K562 (cell line): ENCODE results near the gene MYL11. TPM values are rescaled to one million over a fixed set of nuclear protein-coding genes. Genes with fewer than 3 reads are reported as not detected.

Source experiments
- ATAC-seq: fragments of 200-7000 bp; cut with Tn5 transposase; 3 replicates; pipeline ENCODE4 v1.9.1; 2020; ENCODE audit warnings: moderate library complexity
- BruUV-seq: library from RNA; stranded (reverse); fragments of 400-500 nt; replicated peaks from 2 replicates; lab custom pipeline; 2021; lab: Mats Ljungman, UMichigan
- CTCF ChIA-PET: fragments of 300-600 bp; formaldehyde crosslinking; extraction: SDS; loops from one replicate; lab custom pipeline; 2021; ENCODE audit warnings: low intra/inter-chr PET ratio; lab: Yijun Ruan, JAX
- POLR2A ChIA-PET: fragments of 300-600, 350-650 bp; sonication (Branson Sonifier 250); formaldehyde crosslinking; extraction: SDS; loops from one replicate; lab custom pipeline; 2021; ENCODE audit warnings: antibody characterized with exemption, inconsistent platforms; lab: Yijun Ruan, JAX
- DNase-seq, 4 experiments: peaks; one replicate each; pipeline versions ENCODE4 v3.0.0 to v3.0.0-alpha.2; 2011 to 2018; ENCODE audit warnings: low spot score in 3 of 4, mixed read lengths in 3 of 4; ENCODE audit errors: extremely low read depth in 1 of 4
- FAIRE-seq: peaks from 2 replicates; lab custom pipeline; 2011; peaks lifted over from hg19 to GRCh38; lab: Jason Lieb, UNC
- H2AFZ ChIP-seq: 2 replicates; pipeline ENCODE4 v1.6.0; 2011; ENCODE audit warnings: low read depth, low read length, control low read depth, inconsistent platforms
- H3K27ac ChIP-seq: fragments of 200-600 bp; 3 replicates; pipeline ENCODE4 v1.8.0; 2011; ENCODE audit warnings: low read depth, mild to moderate bottlenecking, control low read depth, inconsistent platforms, low read length, moderate library complexity, mixed read lengths; ENCODE audit errors: extremely low read depth
- H3K27me3 ChIP-seq, 2 experiments: fragments of 300-600 bp in 1 of 2; 2 replicates in 1 of 2; 3 replicates in 1 of 2; pipeline versions ENCODE4 v1.6.0 to v1.8.0; 2011; ENCODE audit warnings: inconsistent platforms in 2 of 2, low read length in 2 of 2, mild to moderate bottlenecking in 1 of 2, mixed read lengths in 1 of 2, moderate library complexity in 1 of 2; ENCODE audit not compliant: control insufficient read depth in 2 of 2, insufficient read depth in 2 of 2
- H3K36me3 ChIP-seq: fragments of 300-600 bp; 3 replicates; pipeline ENCODE4 v1.8.0; 2011; ENCODE audit warnings: mild to moderate bottlenecking, low read length, inconsistent platforms; ENCODE audit not compliant: control insufficient read depth, insufficient read depth
- H3K4me1 ChIP-seq, 2 experiments: fragments of 200-600 bp in 1 of 2; replicated peaks in 1 of 2; 2 replicates in 1 of 2; 3 replicates in 1 of 2; pipeline versions ENCODE4 v1.5.1 to v1.8.0; 2011; ENCODE audit warnings: inconsistent platforms in 2 of 2, low read length in 2 of 2, mild to moderate bottlenecking in 1 of 2, mixed read lengths in 1 of 2, moderate library complexity in 1 of 2; ENCODE audit not compliant: control insufficient read depth in 2 of 2, insufficient read depth in 2 of 2
- H3K4me2 ChIP-seq: 2 replicates; pipeline ENCODE4 v1.6.1; 2011; ENCODE audit warnings: low read length, control low read depth, inconsistent platforms, mixed read lengths; ENCODE audit not compliant: insufficient read depth
- H3K4me3 ChIP-seq: fragments of 200-600 bp; sonication (generic), shearing (Covaris generic); 2 replicates; pipeline ENCODE4 v1.5.1; 2016; ENCODE audit warnings: control low read depth, inconsistent platforms
- H3K79me2 ChIP-seq: fragments of 200-600 bp; 3 replicates; pipeline ENCODE4 v1.8.0; 2011; ENCODE audit warnings: low read length, inconsistent platforms; ENCODE audit not compliant: control insufficient read depth, insufficient read depth
- H3K9ac ChIP-seq, 2 experiments: 2 replicates each; pipeline versions ENCODE4 v1.6.0 to v1.6.1; 2011; ENCODE audit warnings: low read depth in 2 of 2, low read length in 2 of 2, control low read depth in 1 of 2, inconsistent platforms in 1 of 2, mild to moderate bottlenecking in 1 of 2, mixed read lengths in 1 of 2; ENCODE audit not compliant: insufficient read depth in 1 of 2
- H3K9me1 ChIP-seq: one replicate; pipeline ENCODE4 v1.6.0; 2011; ENCODE audit warnings: inconsistent platforms, mild to moderate bottlenecking, low read length, moderate library complexity; ENCODE audit not compliant: control insufficient read depth, insufficient read depth
- H3K9me3 ChIP-seq: replicated peaks from 2 replicates; pipeline ENCODE4 v1.5.1; 2011; ENCODE audit warnings: low read depth, low read length, inconsistent platforms; ENCODE audit not compliant: control insufficient read depth, insufficient read depth
- H4K20me1 ChIP-seq: replicated peaks from 2 replicates; pipeline ENCODE4 v1.6.1; 2011; ENCODE audit warnings: low read length, inconsistent platforms, mixed read lengths; ENCODE audit not compliant: control insufficient read depth, insufficient read depth
- AFF4 ChIP-seq: sonication (generic); formaldehyde crosslinking; IDR thresholded peaks from 2 replicates; pipeline ENCODE4 v1.8.0; 2023; ENCODE audit warnings: mild to moderate bottlenecking, missing genetic modification reagents
- ZBTB8A ChIP-seq: fragments of 450-650 bp; IDR thresholded peaks from 2 replicates; pipeline ENCODE4 v1.6.1; 2018; ENCODE audit warnings: mild to moderate bottlenecking, moderate library complexity; ENCODE audit not compliant: partially characterized antibody
- WGBS: fragments of 100-300 bp; shearing (Covaris generic); methylation state at CpG from one replicate; pipeline ENCODE4 v1.1.6; 2016; ENCODE audit warnings: low coverage, mixed read lengths; ENCODE audit not compliant: insufficient coverage; ENCODE audit errors: missing lambda C conversion rate; 5-methylcytosine and 5-hydroxymethylcytosine counted together
- in situ Hi-C: fragments of 300-500 bp; cut with MboI; formaldehyde crosslinking; loops from 4 replicates; pipeline ENCODE4 v1.15.0; 2018; ENCODE audit warnings: inconsistent platforms, mixed read lengths
- intact Hi-C: fragments of 100-400 bp; cut with micrococcal nuclease; formaldehyde crosslinking; loops from 2 replicates; pipeline ENCODE4 v1.14.2; 2022
- polyA plus RNA-seq, 8 experiments: library from polyadenylated mRNA; depleted of rRNA in 4 of 8; stranded (reverse) in 5 of 8; unstranded in 3 of 8; fragments of >200 nt; fragmentation: Nextera tagmentation in 2 of 8; fragmentation: Illumina TruSeq in 1 of 8; extraction: Ambion mirVana in 2 of 8; extraction: Trizol in 1 of 8; gene quantifications; 2 replicates each; pipeline versions ENCODE4 v1.2.1 to v1.2.3, GENCODE V29; 2011 to 2014; ENCODE audit warnings: inconsistent platforms in 1 of 8, missing spikeins in 1 of 8
- total RNA-seq, 7 experiments: library from RNA; depleted of rRNA in 6 of 7; stranded (reverse); fragments of >200 nt in 6 of 7; fragmentation: Illumina TruSeq in 2 of 7; extraction: Trizol in 2 of 7; gene quantifications; 2 replicates each; pipeline versions ENCODE4 v1.2.1 to v1.2.3, GENCODE V29; 2011 to 2021; ENCODE audit warnings: low replicate concordance in 1 of 7

MYL11 gene
- total and polyA plus RNA-seq, 9 of the 15 experiments (the other 6 are each of a cell fraction or from before 2014, with no cell fraction given) = 0.31 to 1.5 (median 0.73) TPM; not detected in 4

- ChIA-PET POLR2A (no interaction called here), CTCF (no interaction called here)
- H2AFZ ChIP-seq = no peak overlapping the region
- in situ Hi-C loops = no loop called here
- no peaks in the 10 kb centered on the region for H3K9me3 ChIP-seq
- H3K4me3 ChIP-seq = no peak overlapping the region
- H3K79me2 ChIP-seq = no peaks in the 10 kb centered on the region
- BruUV-seq = no TSS peak
- no peak for TF ChIP-seq ZBTB8A
- no peak for TF ChIP-seq AFF4 (CRISPR knock-in tag)
- TF ChIP-seq, all 486 proteins: peak for 0
- H3K4me1 ChIP-seq = peaks cover 6 to 18% of the 10 kb centered on the region in 2 experiments; a peak in 4 of 5 replicates
- FAIRE-seq (no peak), ATAC-seq (no peak), DNase-seq (no peak)
- intact Hi-C loops = no loop called here
- H3K4me2 ChIP-seq = no peak overlapping the region
- no peaks in the 10 kb centered on the region for H3K36me3 ChIP-seq
- 76% methylated on average over 10 of the region's 13 CpGs for WGBS
- H3K27me3 ChIP-seq = no peaks in the 10 kb centered on the region
- H3K9me1 ChIP-seq = no peaks in the 10 kb centered on the region
- H3K27ac ChIP-seq = no peak overlapping the region
- H3K9ac ChIP-seq = 0 out of 4 replicates have a peak overlapping the region, but pooled peaks of 1 of the 2 experiments have one; percentile 64
- no peaks in the 10 kb centered on the region for H4K20me1 ChIP-seq
Measured at GRCh38 chr16:30340621-30341020, 34.0 kb upstream of the MYL11 start.
